Ishikawa (cell line): Measurements from ENCODE around the gene ETNK2.

ENCODE experiments used
- CEBPB ChIP-seq: IDR thresholded peaks from 2 replicates; pipeline ENCODE4 v1.6.1; 2012
- CREB1 ChIP-seq: IDR thresholded peaks from 2 replicates; pipeline ENCODE4 v1.6.1; 2012; ENCODE audit warnings: low read depth
- EGR1 ChIP-seq: IDR thresholded peaks from 2 replicates; pipeline ENCODE4 v1.6.1; 2012
- EP300 ChIP-seq: IDR thresholded peaks from 2 replicates; pipeline ENCODE4 v1.6.1; 2012; ENCODE audit warnings: borderline replicate concordance
- FOXM1 ChIP-seq: IDR thresholded peaks from 2 replicates; pipeline ENCODE4 v1.6.1; 2012; ENCODE audit warnings: low read depth, borderline replicate concordance
- MAX ChIP-seq: IDR thresholded peaks from 2 replicates; pipeline ENCODE4 v1.6.1; 2012
- NFIC ChIP-seq: IDR thresholded peaks from 2 replicates; pipeline ENCODE4 v1.6.1; 2012
- RAD21 ChIP-seq: IDR thresholded peaks from 2 replicates; pipeline ENCODE4 v1.6.1; 2012; ENCODE audit warnings: low read depth
- REST ChIP-seq: IDR thresholded peaks from 2 replicates; pipeline ENCODE4 v1.6.1; 2012; ENCODE audit warnings: low read depth, mild to moderate bottlenecking
- TAF1 ChIP-seq: IDR thresholded peaks from 2 replicates; pipeline ENCODE4 v1.6.1; 2012; ENCODE audit warnings: low read depth, mild to moderate bottlenecking
- TCF12 ChIP-seq: IDR thresholded peaks from 2 replicates; pipeline ENCODE4 v1.6.1; 2012; ENCODE audit warnings: low read depth
- TEAD4 ChIP-seq: IDR thresholded peaks from 2 replicates; pipeline ENCODE4 v1.6.1; 2012
- USF1 ChIP-seq: IDR thresholded peaks from 2 replicates; pipeline ENCODE4 v1.6.1; 2012
- YY1 ChIP-seq: IDR thresholded peaks from 2 replicates; pipeline ENCODE4 v1.6.1; 2012; ENCODE audit warnings: low read depth
- ZBTB7A ChIP-seq: IDR thresholded peaks from 2 replicates; pipeline ENCODE4 v1.6.1; 2012; ENCODE audit warnings: low read depth

The ETNK2 gene

GRCh38 chr1:204143276-204144041, 8.4 kb downstream of the ETNK2 start:
- TF ChIP-seq USF1 (no peak), RAD21 (no peak), FOXM1 (no peak), EGR1 (no peak), REST (no peak), ZBTB7A (no peak), TCF12 (no peak), MAX (no peak), NFIC (no peak), YY1 (no peak), EP300 (no peak), CEBPB (no peak), TAF1 (no peak), CREB1 (no peak), TEAD4 (no peak)

GRCh38 chr1:204142032-204142974, 9.5 kb downstream of the ETNK2 start:
- TF ChIP-seq EP300 (no peak), ZBTB7A (no peak), TAF1 (no peak), TEAD4 (no peak), EGR1 (no peak), CEBPB (no peak)

- TF ChIP-seq RAD21, result no peak
- no peak for TF ChIP-seq YY1
- no peak for TF ChIP-seq TEAD4
- TF ChIP-seq TCF12, result no peak
Observed at GRCh38 chr1:204141131-204141530, 10.7 kb downstream of the ETNK2 start.

GRCh38 chr1:204139952-204140351, 11.9 kb downstream of the ETNK2 start:
- TF ChIP-seq USF1 (no peak), TAF1 (no peak), NFIC (no peak), MAX (no peak), TEAD4 (no peak), YY1 (no peak), CEBPB (no peak), CREB1 (no peak), FOXM1 (no peak), EGR1 (no peak), TCF12 (no peak)

- TF ChIP-seq CEBPB (no peak), CREB1 (no peak), TAF1 (no peak), FOXM1 (no peak), YY1 (no peak), REST (no peak), ZBTB7A (no peak), RAD21 (no peak)
Observed at GRCh38 chr1:204139088-204139487, 12.8 kb downstream of the ETNK2 start.

GRCh38 chr1:204136814-204137213, 15.0 kb downstream of the ETNK2 start:
- TF ChIP-seq REST, result no peak
- TF ChIP-seq EGR1, result no peak
- TF ChIP-seq TAF1, result no peak
- no peak for TF ChIP-seq TCF12
- TF ChIP-seq CEBPB, result no peak
- TF ChIP-seq FOXM1, result no peak
- TF ChIP-seq TEAD4, result no peak
- no peak for TF ChIP-seq RAD21
- no peak for TF ChIP-seq NFIC
- no peak for TF ChIP-seq ZBTB7A
- no peak for TF ChIP-seq CREB1
- no peak for TF ChIP-seq EP300
- TF ChIP-seq YY1, result no peak
- TF ChIP-seq MAX, result no peak
- TF ChIP-seq USF1, result no peak
